CD1c-positive myeloid dendritic cell (primary cell): ENCODE data around the gene LCE2D.

Source experiments
- DNase-seq: peaks from one replicate; pipeline ENCODE4 v3.0.0-alpha.2; 2016; ENCODE audit errors: extremely low spot score

The LCE2D gene

GRCh38 chr1:152697701-152698600, 34.8 kb downstream of the LCE2D start, which contains the start of gene LCE2A:
Gene LCE2A (plus strand): TSS chr1:152698345. CDS start chr1:152698902, 557 bp downstream.
- DNase-seq, result no peak

GRCh38 chr1:152699746-152700145, 36.6 kb downstream of the LCE2D start:
- DNase-seq, result no peak

GRCh38 chr1:152707860-152708259, 44.7 kb downstream of the LCE2D start, which contains the start of gene LCE4A:
Gene LCE4A (plus strand): TSS chr1:152708160. CDS start chr1:152709076, 916 bp downstream.
- DNase-seq, result no peak
